Measurements from ENCODE around the gene KRTAP5-10. TPM values are rescaled to one million over a fixed set of nuclear protein-coding genes. Genes with fewer than 3 reads are reported as not detected.

The KRTAP5-10 gene, protein sequence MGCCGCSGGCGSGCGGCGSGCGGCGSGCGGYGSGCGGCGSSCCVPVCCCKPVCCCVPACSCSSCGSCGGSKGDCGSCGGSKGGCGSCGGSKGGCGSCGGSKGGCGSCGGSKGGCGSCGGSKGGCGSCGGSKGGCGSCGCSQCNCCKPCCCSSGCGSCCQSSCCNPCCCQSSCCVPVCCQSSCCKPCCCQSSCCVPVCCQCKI
- total RNA-seq, result 0.09 TPM in 1 of 2 replicates, not detected in the other

DNA sequence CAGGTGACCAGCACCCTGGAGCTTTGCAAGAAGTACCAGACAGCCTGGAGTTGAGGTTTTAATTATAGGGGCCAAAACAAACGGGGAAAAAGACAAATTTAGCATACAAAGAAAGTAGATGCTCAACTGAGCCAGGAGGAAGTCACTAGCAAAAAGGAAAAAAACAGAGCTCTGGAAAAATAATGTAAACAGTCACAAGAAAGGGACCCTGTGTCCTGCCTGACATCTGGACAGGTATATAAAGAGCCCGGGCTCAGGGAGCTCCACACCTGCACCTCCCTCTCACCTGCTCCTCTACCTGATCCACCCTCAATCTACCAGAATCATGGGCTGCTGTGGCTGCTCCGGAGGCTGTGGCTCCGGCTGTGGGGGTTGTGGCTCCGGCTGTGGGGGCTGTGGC is at the start of gene KRTAP5-10:
KRTAP5-10 (plus strand) TSS at position 301 of the 400 bp plus-strand sequence; CDS start at position 326, 25 bp downstream.

DNA sequence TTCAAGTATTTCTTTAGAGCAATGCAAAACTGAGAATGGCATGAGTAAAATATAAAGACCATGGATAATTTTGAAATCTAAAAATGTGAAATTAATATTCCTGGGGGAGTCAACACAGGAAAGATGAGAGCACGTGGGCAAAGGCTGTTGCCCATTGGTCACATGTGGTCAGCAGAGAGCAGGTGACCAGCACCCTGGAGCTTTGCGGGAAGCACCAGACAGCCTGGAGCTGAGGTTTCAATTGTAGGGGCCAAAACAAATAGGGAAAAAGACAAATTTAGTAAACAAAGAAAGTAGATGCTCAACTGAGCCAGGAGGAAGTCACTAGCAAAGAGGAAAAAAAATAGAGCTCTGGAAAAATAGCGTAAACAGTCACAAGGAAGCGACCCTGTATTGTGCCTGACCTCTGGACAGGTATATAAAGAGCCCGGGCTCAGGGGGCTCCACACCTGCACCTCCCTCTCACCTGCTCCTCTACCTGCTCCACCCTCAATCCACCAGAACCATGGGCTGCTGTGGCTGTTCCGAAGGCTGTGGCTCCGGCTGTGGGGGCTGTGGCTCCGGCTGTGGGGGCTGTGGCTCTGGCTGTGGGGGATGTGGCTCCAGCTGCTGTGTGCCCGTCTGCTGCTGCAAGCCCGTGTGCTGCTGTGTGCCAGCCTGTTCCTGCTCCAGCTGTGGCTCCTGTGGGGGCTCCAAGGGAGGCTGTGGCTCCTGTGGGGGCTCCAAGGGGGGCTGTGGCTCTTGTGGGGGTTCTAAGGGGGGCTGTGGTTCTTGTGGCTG is 38.4 kb upstream of the KRTAP5-10 start, which contains the start of gene KRTAP5-7:
KRTAP5-7 (plus strand) TSS at position 472 of the 780 bp plus-strand sequence; CDS start at position 506, 34 bp downstream.

DNA sequence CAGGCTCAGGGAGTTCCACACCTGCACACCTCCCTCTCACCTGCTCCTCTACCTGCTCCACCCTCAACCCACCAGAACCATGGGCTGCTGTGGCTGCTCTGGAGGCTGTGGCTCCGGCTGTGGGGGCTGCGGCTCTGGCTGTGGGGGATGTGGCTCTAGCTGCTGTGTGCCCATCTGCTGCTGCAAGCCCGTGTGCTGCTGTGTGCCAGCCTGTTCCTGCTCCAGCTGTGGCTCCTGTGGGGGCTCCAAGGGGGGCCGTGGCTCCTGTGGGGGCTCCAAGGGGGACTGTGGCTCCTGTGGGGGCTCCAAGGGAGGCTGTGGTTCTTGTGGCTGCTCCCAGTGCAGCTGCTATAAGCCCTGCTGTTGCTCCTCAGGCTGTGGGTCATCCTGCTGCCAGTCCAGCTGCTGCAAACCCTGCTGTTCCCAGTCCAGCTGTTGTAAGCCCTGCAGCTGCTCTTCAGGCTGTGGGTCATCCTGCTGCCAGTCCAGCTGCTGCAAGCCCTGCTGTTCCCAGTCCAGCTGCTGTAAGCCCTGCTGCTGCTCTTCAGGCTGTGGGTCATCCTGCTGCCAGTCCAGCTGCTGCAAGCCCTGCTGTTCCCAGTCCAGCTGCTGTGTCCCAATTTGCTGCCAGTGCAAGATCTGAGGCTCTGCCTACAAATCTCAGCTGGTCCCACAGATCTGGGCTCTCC is 27.2 kb upstream of the KRTAP5-10 start, which contains the start of gene KRTAP5-8:
KRTAP5-8 (plus strand) TSS at position 49 of the 689 bp plus-strand sequence; CDS start at position 80, 31 bp downstream.

DNA sequence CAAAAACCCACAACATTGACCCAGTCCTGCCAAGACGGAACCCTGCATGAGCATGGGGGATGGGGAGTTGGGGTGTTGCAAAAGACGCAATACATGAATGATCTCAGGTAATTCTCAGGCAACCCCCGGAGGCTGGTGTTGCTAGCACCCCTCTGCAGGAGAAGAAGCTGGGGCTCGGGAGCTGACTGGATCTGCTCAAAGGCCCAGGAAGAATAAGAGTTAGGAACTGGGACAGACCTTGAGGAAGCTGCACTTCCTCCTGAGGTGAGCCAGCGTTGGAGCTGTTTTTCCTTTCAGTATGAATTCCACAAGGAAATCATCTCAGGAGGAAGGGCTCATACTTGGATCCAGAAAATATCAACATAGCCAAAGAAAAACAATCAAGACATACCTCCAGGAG is 17.2 kb upstream of the KRTAP5-10 start, which contains the start of gene KRTAP5-9:
KRTAP5-9 (plus strand) TSS at position 301 of the 400 bp plus-strand sequence. CDS start 238 bp downstream, outside the sequence.

DNA sequence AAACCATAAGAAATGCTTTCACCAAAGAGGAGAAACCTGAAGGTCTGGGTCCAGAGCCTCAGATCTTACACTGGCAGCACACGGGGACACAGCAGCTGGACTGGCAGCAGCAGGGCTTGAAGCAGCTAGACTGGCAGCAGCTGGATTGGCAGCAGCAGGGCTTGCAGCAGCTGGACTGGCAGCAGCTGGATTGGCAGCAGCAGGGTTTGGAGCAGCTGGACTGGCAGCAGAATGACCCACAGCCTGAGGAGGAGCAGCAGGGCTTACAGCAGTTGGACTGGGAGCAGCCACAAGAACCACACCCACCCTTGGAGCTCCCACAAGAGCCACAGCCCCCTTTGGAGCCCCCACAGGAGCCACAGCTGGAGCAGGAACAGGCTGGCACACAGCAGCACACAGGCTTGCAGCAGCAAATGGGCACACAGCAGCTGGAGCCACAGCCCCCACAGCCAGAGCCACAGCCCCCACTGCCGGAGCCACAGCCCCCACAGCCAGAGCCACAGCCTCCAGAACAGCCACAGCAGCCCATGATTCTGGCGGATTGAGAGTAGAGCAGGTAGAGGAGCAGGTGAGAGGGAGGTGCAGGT is 17.0 kb downstream of the KRTAP5-10 start, which contains the start of gene KRTAP5-11:
KRTAP5-11 (minus strand) TSS at position 567 of the 587 bp plus-strand sequence; CDS start at position 529, 38 bp downstream.

Other genes with a start within 250 kb of the KRTAP5-10 start
- 26.3 and 40.2 TPM in 2 replicates for gene DHCR7, start 117.2 kb upstream of the KRTAP5-10 start, total RNA-seq
- gene NADSYN1, start 112.4 kb upstream of the KRTAP5-10 start, total RNA-seq, result 75.8 and 85.8 TPM in 2 replicates
- gene KRTAP5-7, start 38.3 kb upstream of the KRTAP5-10 start, total RNA-seq, result under 0.01 TPM in 1 of 2 replicates, not detected in the other
- gene KRTAP5-8, start 27.5 kb upstream of the KRTAP5-10 start, total RNA-seq, result not detected in 2 replicates
- gene KRTAP5-9, start 17.1 kb upstream of the KRTAP5-10 start, total RNA-seq, result not detected in 2 replicates
- gene KRTAP5-11, start 17.3 kb downstream of the KRTAP5-10 start, total RNA-seq, result not detected in 2 replicates

Data from bronchial smooth muscle cell (primary cell).